IMR-90 (cell line): ENCODE data around the gene DAG1. TPM values are rescaled to one million over a fixed set of nuclear protein-coding genes. Genes with fewer than 3 reads are reported as not detected.

Experiments
- ATAC-seq: fragments of 200-7000 bp; cut with Tn5 transposase; 2 replicates; pipeline ENCODE4 v1.9.1; 2020; ENCODE audit warnings: low read depth, mild to moderate bottlenecking, moderate library complexity
- BruUV-seq: library from RNA; stranded (reverse); fragments of 400-500 nt; replicated peaks from 2 replicates; lab custom pipeline; 2021; lab: Mats Ljungman, UMichigan
- CTCF ChIA-PET: fragments of 300-600 bp; formaldehyde crosslinking; extraction: SDS; loops from one replicate; lab custom pipeline; 2021; ENCODE audit warnings: antibody characterized with exemption; lab: Yijun Ruan, JAX
- POLR2A ChIA-PET: fragments of 300-600 bp; sonication (Branson Sonifier 250); formaldehyde crosslinking; loops from one replicate; lab custom pipeline; 2022; ENCODE audit warnings: antibody characterized with exemption; ENCODE audit not compliant: unreplicated experiment; lab: Charles Lee
- DNase-seq: peaks from one replicate; pipeline ENCODE4 v3.0.0; 2013
- H2AFZ ChIP-seq: replicated peaks from 2 replicates; pipeline ENCODE3; 2013; ENCODE audit warnings: low read length, mild to moderate bottlenecking; ENCODE audit not compliant: poor library complexity
- H2AK5ac ChIP-seq: 2 replicates; pipeline ENCODE4 v1.6.1; 2013; ENCODE audit warnings: low read depth, low read length, inconsistent platforms
- H2AK9ac ChIP-seq: replicated peaks from 2 replicates; pipeline ENCODE3; 2013; ENCODE audit warnings: mild to moderate bottlenecking, low read depth, low read length, moderate library complexity; ENCODE audit not compliant: poor library complexity
- H2BK120ac ChIP-seq: 2 replicates; pipeline ENCODE4 v1.6.1; 2013; ENCODE audit warnings: low read depth, low read length, inconsistent platforms
- H2BK15ac ChIP-seq: 3 replicates; pipeline ENCODE4 v1.6.1; 2013; ENCODE audit warnings: low read depth, low read length, inconsistent platforms
- H2BK20ac ChIP-seq: 2 replicates; pipeline ENCODE4 v1.6.1; 2013; ENCODE audit warnings: low read depth, mild to moderate bottlenecking, inconsistent platforms, low read length, moderate library complexity
- H2BK5ac ChIP-seq: 2 replicates; pipeline ENCODE4 v1.6.1; 2013; ENCODE audit warnings: mild to moderate bottlenecking, low read depth, low read length, inconsistent platforms; ENCODE audit not compliant: poor library complexity, severe bottlenecking
- H3K14ac ChIP-seq: replicated peaks from 2 replicates; pipeline ENCODE4 v1.6.1; 2013; ENCODE audit warnings: low read depth, low read length, inconsistent platforms
- H3K18ac ChIP-seq: 2 replicates; pipeline ENCODE4 v1.6.1; 2013; ENCODE audit warnings: low read depth, low read length, control low read depth
- H3K23ac ChIP-seq: 2 replicates; pipeline ENCODE4 v1.6.1; 2013; ENCODE audit warnings: low read depth, low read length, inconsistent platforms
- H3K27ac ChIP-seq: 2 replicates; pipeline ENCODE4 v1.5.1; 2013; ENCODE audit warnings: mild to moderate bottlenecking, control low read depth, low read length; ENCODE audit not compliant: insufficient read depth
- H3K27me3 ChIP-seq: 2 replicates; pipeline ENCODE4 v1.6.1; 2013; ENCODE audit warnings: low read length; ENCODE audit not compliant: control insufficient read depth, insufficient read depth
- H3K36me3 ChIP-seq: 2 replicates; pipeline ENCODE4 v1.6.1; 2013; ENCODE audit warnings: low read length, mixed read lengths; ENCODE audit not compliant: control insufficient read depth, insufficient read depth
- H3K4ac ChIP-seq: 2 replicates; pipeline ENCODE4 v1.6.1; 2013; ENCODE audit warnings: low read depth, low read length, inconsistent platforms
- H3K4me1 ChIP-seq: 2 replicates; pipeline ENCODE4 v1.6.1; 2013; ENCODE audit warnings: low read length, mixed read lengths; ENCODE audit not compliant: control insufficient read depth, insufficient read depth
- H3K4me2 ChIP-seq: 2 replicates; pipeline ENCODE4 v1.6.1; 2013; ENCODE audit warnings: low read depth, mild to moderate bottlenecking, control low read depth, low read length, moderate library complexity
- H3K4me3 ChIP-seq: 2 replicates; pipeline ENCODE4 v1.5.1; 2013; ENCODE audit warnings: low read depth, mild to moderate bottlenecking, control low read depth, low read length, moderate library complexity; ENCODE audit not compliant: insufficient read depth
- H3K56ac ChIP-seq: 2 replicates; pipeline ENCODE4 v1.6.1; 2013; ENCODE audit warnings: low read length, inconsistent platforms; ENCODE audit not compliant: insufficient read depth; ENCODE audit errors: extremely low read depth
- H3K79me1 ChIP-seq, 2 experiments: 2 replicates each; pipeline ENCODE4 v1.6.1; 2013; ENCODE audit warnings: low read length in 2 of 2, inconsistent platforms in 1 of 2, low read depth in 1 of 2
- H3K9ac ChIP-seq: 2 replicates; pipeline ENCODE4 v1.6.1; 2013; ENCODE audit warnings: low read depth, low read length, control low read depth
- H3K9me1 ChIP-seq: 2 replicates; pipeline ENCODE4 v1.6.1; 2013; ENCODE audit warnings: low read length, inconsistent platforms; ENCODE audit not compliant: insufficient read depth
- H3K9me3 ChIP-seq: 2 replicates; pipeline ENCODE4 v1.6.1; 2013; ENCODE audit warnings: low read length; ENCODE audit not compliant: control insufficient read depth, insufficient read depth
- H4K20me1 ChIP-seq: 2 replicates; pipeline ENCODE4 v1.6.1; 2013; ENCODE audit warnings: low read length, inconsistent platforms; ENCODE audit not compliant: insufficient read depth
- H4K5ac ChIP-seq: 2 replicates; pipeline ENCODE4 v1.6.1; 2013; ENCODE audit warnings: mild to moderate bottlenecking, low read depth, low read length, control low read depth
- H4K8ac ChIP-seq, 2 experiments: 2 replicates each; pipeline ENCODE4 v1.6.1; 2013; ENCODE audit warnings: low read depth in 2 of 2, low read length in 2 of 2, control low read depth in 1 of 2, inconsistent platforms in 1 of 2
- H4K91ac ChIP-seq: 2 replicates; pipeline ENCODE4 v1.6.1; 2013; ENCODE audit warnings: low read depth, low read length, inconsistent platforms; ENCODE audit not compliant: insufficient read depth
- BHLHE40 ChIP-seq: fragments of 150-350 bp; IDR thresholded peaks from 2 replicates; pipeline ENCODE4 v1.6.1; 2016; ENCODE audit warnings: mild to moderate bottlenecking, low read depth, low read length
- CHD1 ChIP-seq: IDR thresholded peaks from 2 replicates; pipeline ENCODE4 v1.6.1; 2012; ENCODE audit warnings: low read depth, low read length, improper control_type of control experiment
- NFE2L2 ChIP-seq: fragments of 150-350 bp; IDR thresholded peaks from 2 replicates; pipeline ENCODE4 v1.6.1; 2016; ENCODE audit warnings: low read depth, mild to moderate bottlenecking, low read length
- POLR2A ChIP-seq: IDR thresholded peaks from 2 replicates; pipeline ENCODE4 v1.6.1; 2012; ENCODE audit warnings: mild to moderate bottlenecking, low read depth, low read length
- dilution Hi-C: fragments of 300-500 bp; cut with HindIII; formaldehyde crosslinking; loops from one replicate; pipeline ENCODE4 v1.14.3; 2018; ENCODE audit warnings: low sequenced_read_pairs; ENCODE audit not compliant: unreplicated experiment
- in situ Hi-C: fragments of 300-500 bp; cut with MboI; formaldehyde crosslinking; loops from 3 replicates; pipeline ENCODE4 v1.14.3; 2019; ENCODE audit warnings: low sequenced_read_pairs, inconsistent platforms, mixed read lengths
- intact Hi-C: fragments of 100-400 bp; cut with micrococcal nuclease; formaldehyde crosslinking; loops from 2 replicates; pipeline ENCODE4 v1.10.0; 2022
- microRNA-seq, 2 experiments: library from miRNA; stranded (forward) in 1 of 2; unstranded in 1 of 2; fragments of 10-50 nt in 1 of 2; fragments of <30 nt in 1 of 2; gene quantifications in 1 of 2; microRNA quantifications in 1 of 2; one replicate each; pipeline versions ENCODE3 to v1.1.0; 2013 to 2020; ENCODE audit not compliant: insufficient read depth in 1 of 2, insufficient read length in 1 of 2, unreplicated experiment in 1 of 2
- polyA plus RNA-seq, 3 experiments: library from polyadenylated mRNA; depleted of rRNA; stranded (reverse); fragments of >200 nt; gene quantifications; 2 replicates each; pipeline ENCODE4 v1.2.3, GENCODE V29; 2012; ENCODE audit warnings: low replicate concordance in 1 of 3
- small RNA-seq, 5 experiments: library from RNA; depleted of rRNA; stranded (forward); fragments of <200 nt; gene quantifications; one replicate each; pipeline ENCODE3, GENCODE V24; 2012
- total RNA-seq: library from RNA; depleted of rRNA; stranded (reverse); fragments of >200 nt; gene quantifications from 2 replicates; pipeline ENCODE4 v1.2.3, GENCODE V29; 2012; rRNA removed
- TF ChIP-seq, protein P1 (sequence below): conservative IDR thresholded peaks from 2 replicates; pipeline ENCODE4 v1.5.1; 2012; ENCODE audit warnings: mild to moderate bottlenecking, low read depth, low read length, improper control_type of control experiment
- TF ChIP-seq, protein P2 (sequence below): fragments of 150-350 bp; IDR thresholded peaks from 2 replicates; pipeline ENCODE4 v1.6.1; 2017; ENCODE audit warnings: mild to moderate bottlenecking, antibody characterized with exemption, low read length, low read depth

Gene DAG1
- total and polyA plus RNA-seq, 2 of the 4 experiments (the other 2 are of a cell fraction): 31.0 to 40.2 TPM

DNA sequence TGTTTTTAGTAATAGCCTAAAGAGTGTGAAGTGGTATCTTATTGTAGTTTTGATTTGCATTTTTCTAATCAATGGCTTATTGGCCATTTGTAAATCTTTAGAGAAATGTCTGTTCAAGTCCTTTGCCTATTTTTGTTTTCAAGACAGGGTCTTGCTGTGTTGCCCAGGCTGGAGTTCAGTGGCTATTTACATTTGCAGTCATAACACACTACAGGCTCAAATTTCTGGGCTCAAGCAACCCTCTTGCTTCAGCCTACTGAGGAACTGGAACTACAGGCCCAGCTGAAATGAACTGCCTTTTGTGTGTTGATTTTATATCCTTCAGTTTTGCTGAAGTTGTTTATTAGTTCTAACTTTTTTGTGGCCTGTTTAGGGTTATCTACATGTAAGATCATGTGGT, 112.1 kb downstream of the DAG1 start:
- no peak overlapping the region for H3K4me2 ChIP-seq
- no peaks in the 10 kb centered on the region for H3K9me1 ChIP-seq
- no peak for ATAC-seq
- H3K9me3 ChIP-seq: no peaks in the 10 kb centered on the region
- ChIA-PET POLR2A (no interaction called here), CTCF (no interaction called here)
- no TSS peak for BruUV-seq
- no peak overlapping the region for H3K9ac ChIP-seq
- no peak overlapping the region for H2BK15ac ChIP-seq
- H4K20me1 ChIP-seq: no peaks in the 10 kb centered on the region
- H3K4me1 ChIP-seq: no peaks in the 10 kb centered on the region
- H4K8ac ChIP-seq: no peak overlapping the region
- no peak overlapping the region for H2BK5ac ChIP-seq
- DNase-seq: no peak
- no peak overlapping the region for H2BK20ac ChIP-seq
- no peak overlapping the region for H3K23ac ChIP-seq
- H2BK120ac ChIP-seq: no peak overlapping the region
- H4K91ac ChIP-seq: no peak overlapping the region
- H3K14ac ChIP-seq: no peak overlapping the region
- no peaks in the 10 kb centered on the region for H3K79me1 ChIP-seq
- H3K27me3 ChIP-seq: peaks cover 3% of the 10 kb centered on the region; the same call in 1 of the 2 replicates
- H3K27ac ChIP-seq: no peak overlapping the region
- no peak overlapping the region for H3K18ac ChIP-seq
- H3K56ac ChIP-seq: no peak overlapping the region
- H4K5ac ChIP-seq: no peak overlapping the region
- no peak overlapping the region for H3K4ac ChIP-seq
- dilution Hi-C loops: no loop called here
- H2AK5ac ChIP-seq: no peak overlapping the region
- no peak overlapping the region for H2AK9ac ChIP-seq
- in situ Hi-C loops: no loop called here
- no peak overlapping the region for H2AFZ ChIP-seq
- no peak overlapping the region for H3K4me3 ChIP-seq
- no peaks in the 10 kb centered on the region for H3K36me3 ChIP-seq
- intact Hi-C loops: no loop called here
- TF ChIP-seq BHLHE40 (no peak), CHD1 (no peak), NFE2L2 (no peak), POLR2A (no peak)
- TF ChIP-seq, protein P1, sequence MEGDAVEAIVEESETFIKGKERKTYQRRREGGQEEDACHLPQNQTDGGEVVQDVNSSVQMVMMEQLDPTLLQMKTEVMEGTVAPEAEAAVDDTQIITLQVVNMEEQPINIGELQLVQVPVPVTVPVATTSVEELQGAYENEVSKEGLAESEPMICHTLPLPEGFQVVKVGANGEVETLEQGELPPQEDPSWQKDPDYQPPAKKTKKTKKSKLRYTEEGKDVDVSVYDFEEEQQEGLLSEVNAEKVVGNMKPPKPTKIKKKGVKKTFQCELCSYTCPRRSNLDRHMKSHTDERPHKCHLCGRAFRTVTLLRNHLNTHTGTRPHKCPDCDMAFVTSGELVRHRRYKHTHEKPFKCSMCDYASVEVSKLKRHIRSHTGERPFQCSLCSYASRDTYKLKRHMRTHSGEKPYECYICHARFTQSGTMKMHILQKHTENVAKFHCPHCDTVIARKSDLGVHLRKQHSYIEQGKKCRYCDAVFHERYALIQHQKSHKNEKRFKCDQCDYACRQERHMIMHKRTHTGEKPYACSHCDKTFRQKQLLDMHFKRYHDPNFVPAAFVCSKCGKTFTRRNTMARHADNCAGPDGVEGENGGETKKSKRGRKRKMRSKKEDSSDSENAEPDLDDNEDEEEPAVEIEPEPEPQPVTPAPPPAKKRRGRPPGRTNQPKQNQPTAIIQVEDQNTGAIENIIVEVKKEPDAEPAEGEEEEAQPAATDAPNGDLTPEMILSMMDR: no peak
- TF ChIP-seq, protein P2, sequence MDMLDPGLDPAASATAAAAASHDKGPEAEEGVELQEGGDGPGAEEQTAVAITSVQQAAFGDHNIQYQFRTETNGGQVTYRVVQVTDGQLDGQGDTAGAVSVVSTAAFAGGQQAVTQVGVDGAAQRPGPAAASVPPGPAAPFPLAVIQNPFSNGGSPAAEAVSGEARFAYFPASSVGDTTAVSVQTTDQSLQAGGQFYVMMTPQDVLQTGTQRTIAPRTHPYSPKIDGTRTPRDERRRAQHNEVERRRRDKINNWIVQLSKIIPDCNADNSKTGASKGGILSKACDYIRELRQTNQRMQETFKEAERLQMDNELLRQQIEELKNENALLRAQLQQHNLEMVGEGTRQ: no peak

Small RNAs within 50 kb of the gene (microRNA-seq; reads per million reads assigned to microRNA genes)
- not detected for gene RNA5SP130 (ENCODE audit: insufficient read depth, insufficient read length)

Small RNAs within 50 kb of the gene (small RNA-seq; reads per million reads assigned to genes)
- 0 reads per million in 5 experiments for gene RNA5SP130

Other genes starting within 250 kb of the DAG1 start
- 0.83 and 0.90 TPM in 2 replicates for gene C3orf62, start 193.0 kb upstream of the DAG1 start, total RNA-seq
- 3.1 and 3.9 TPM in 2 replicates for gene C3orf62, start 193.0 kb upstream of the DAG1 start, polyA plus RNA-seq (2012; rRNA removed)
- 28.6 and 29.9 TPM in 2 replicates for gene USP4, start 130.2 kb upstream of the DAG1 start, total RNA-seq
- 36.1 and 42.3 TPM in 2 replicates for gene USP4, start 130.2 kb upstream of the DAG1 start, polyA plus RNA-seq (2012; rRNA removed)
- gene GPX1, start 111.9 kb upstream of the DAG1 start, total RNA-seq: 126 and 128 TPM in 2 replicates
- gene GPX1, start 111.9 kb upstream of the DAG1 start, polyA plus RNA-seq (2012; rRNA removed): 680 and 1,004 TPM in 2 replicates
- 879 and 897 TPM in 2 replicates for gene RHOA, start 58.3 kb upstream of the DAG1 start, total RNA-seq
- 369 and 383 TPM in 2 replicates for gene RHOA, start 58.3 kb upstream of the DAG1 start, polyA plus RNA-seq (2012; rRNA removed)
- gene TCTA, start 57.8 kb upstream of the DAG1 start, total RNA-seq: 12.8 and 15.1 TPM in 2 replicates
- 43.2 and 46.6 TPM in 2 replicates for gene TCTA, start 57.8 kb upstream of the DAG1 start, polyA plus RNA-seq (2012; rRNA removed)
- 0.28 and 0.36 TPM in 2 replicates for gene AMT, start 47.8 kb upstream of the DAG1 start, total RNA-seq
- gene AMT, start 47.8 kb upstream of the DAG1 start, polyA plus RNA-seq (2012; rRNA removed): 5.0 and 5.5 TPM in 2 replicates
- gene NICN1, start 40.9 kb upstream of the DAG1 start, total RNA-seq: 2.8 and 3.4 TPM in 2 replicates
- 8.0 and 11.4 TPM in 2 replicates for gene NICN1, start 40.9 kb upstream of the DAG1 start, polyA plus RNA-seq (2012; rRNA removed)
- gene BSN, start 84.2 kb downstream of the DAG1 start, total RNA-seq: under 0.01 TPM in 2 replicates
- gene BSN, start 84.2 kb downstream of the DAG1 start, polyA plus RNA-seq (2012; rRNA removed): 0.03 and 0.04 TPM in 2 replicates
- 116 and 142 TPM in 2 replicates for gene APEH, start 204.1 kb downstream of the DAG1 start, total RNA-seq
- 84.3 and 89.2 TPM in 2 replicates for gene APEH, start 204.1 kb downstream of the DAG1 start, polyA plus RNA-seq (2012; rRNA removed)
- 1.1 and 1.3 TPM in 2 replicates for gene MST1, start 219.2 kb downstream of the DAG1 start, total RNA-seq
- gene MST1, start 219.2 kb downstream of the DAG1 start, polyA plus RNA-seq (2012; rRNA removed): 13.0 and 16.6 TPM in 2 replicates
- 10.8 and 13.4 TPM in 2 replicates for gene RNF123, start 219.3 kb downstream of the DAG1 start, total RNA-seq
- 37.7 and 45.6 TPM in 2 replicates for gene RNF123, start 219.3 kb downstream of the DAG1 start, polyA plus RNA-seq (2012; rRNA removed)
- gene AMIGO3, start 249.4 kb downstream of the DAG1 start, total RNA-seq: not detected in 2 replicates
- 1.5 and 2.7 TPM in 2 replicates for gene AMIGO3, start 249.4 kb downstream of the DAG1 start, polyA plus RNA-seq (2012; rRNA removed)